CD14-positive monocyte (primary cell): ENCODE results near the gene PHLPP1. TPM values are rescaled to one million over a fixed set of nuclear protein-coding genes. Genes with fewer than 3 reads are reported as not detected.

Experiments used
- DNase-seq, 3 donors: peaks; one replicate each; pipeline ENCODE4 v3.0.0-alpha.2; 2011 to 2022
- H2AFZ ChIP-seq: 2 replicates; pipeline ENCODE4 v1.6.0; 2012; ENCODE audit warnings: mild to moderate bottlenecking, low read depth, low read length, inconsistent platforms; ENCODE audit not compliant: insufficient read depth, poor library complexity, severe bottlenecking
- H3K27ac ChIP-seq, 2 donors: 1 replicate in 1 of 2; 2 replicates in 1 of 2; pipeline ENCODE4 v1.5.1; 2012 to 2013; ENCODE audit warnings: low read length in 2 of 2, control low read depth in 1 of 2, inconsistent platforms in 1 of 2, low read depth in 1 of 2, mild to moderate bottlenecking in 1 of 2
- H3K27me3 ChIP-seq, 2 donors: one replicate each; pipeline versions ENCODE4 v1.6.0 to v1.6.1; 2011 to 2013; ENCODE audit warnings: low read length in 2 of 2; ENCODE audit not compliant: control insufficient read depth in 2 of 2, insufficient read depth in 2 of 2
- H3K36me3 ChIP-seq, 2 donors: replicated peaks in 1 of 2; 1 replicate in 1 of 2; 2 replicates in 1 of 2; pipeline versions ENCODE4 v1.5.1 to v1.6.1; 2012 to 2013; ENCODE audit warnings: low read length in 2 of 2, control low read depth in 1 of 2, inconsistent platforms in 1 of 2, mild to moderate bottlenecking in 1 of 2; ENCODE audit not compliant: insufficient read depth in 2 of 2, control insufficient read depth in 1 of 2
- H3K4me1 ChIP-seq, 2 donors: 1 replicate in 1 of 2; 2 replicates in 1 of 2; pipeline versions ENCODE4 v1.5.1 to v1.6.1; 2012 to 2013; ENCODE audit warnings: low read length in 2 of 2, control low read depth in 1 of 2, inconsistent platforms in 1 of 2, mild to moderate bottlenecking in 1 of 2, moderate library complexity in 1 of 2; ENCODE audit not compliant: insufficient read depth in 2 of 2, control insufficient read depth in 1 of 2
- H3K4me2 ChIP-seq: replicated peaks from 2 replicates; pipeline ENCODE3; 2012; ENCODE audit warnings: low read length, moderate library complexity, mild to moderate bottlenecking; ENCODE audit not compliant: poor library complexity, severe bottlenecking; ENCODE audit errors: extremely low read depth
- H3K4me3 ChIP-seq, 3 experiments: fragments of 200-600 bp in 1 of 3; sonication (generic) in 1 of 3; replicated peaks in 1 of 3; 1 replicate in 2 of 3; 2 replicates in 1 of 3; pipeline ENCODE4 v1.5.1; 2011 to 2013; ENCODE audit warnings: low read length in 3 of 3, mild to moderate bottlenecking in 3 of 3, control low read depth in 2 of 3, low read depth in 2 of 3, inconsistent platforms in 1 of 3, moderate library complexity in 1 of 3
- H3K79me2 ChIP-seq: 2 replicates; pipeline ENCODE4 v1.6.0; 2012; ENCODE audit warnings: mild to moderate bottlenecking, control low read depth, inconsistent platforms, low read length, moderate library complexity; ENCODE audit not compliant: insufficient read depth
- H3K9ac ChIP-seq: 2 replicates; pipeline ENCODE4 v1.6.0; 2017; ENCODE audit warnings: low read length, mild to moderate bottlenecking; ENCODE audit not compliant: insufficient read depth, poor library complexity, severe bottlenecking
- H3K9me3 ChIP-seq, 2 donors: replicated peaks in 1 of 2; 1 replicate in 1 of 2; 2 replicates in 1 of 2; pipeline versions ENCODE4 v1.5.1 to v1.6.1; 2012 to 2013; ENCODE audit warnings: low read length in 2 of 2, control low read depth in 1 of 2; ENCODE audit not compliant: control insufficient read depth in 1 of 2, insufficient read depth in 1 of 2
- H4K20me1 ChIP-seq: 2 replicates; pipeline ENCODE4 v1.6.0; 2012; ENCODE audit warnings: mild to moderate bottlenecking, low read length, control low read depth, moderate library complexity; ENCODE audit not compliant: insufficient read depth
- H3K27ac Mint-ChIP-seq, 7 donors: one replicate each; pipeline ENCODE4 v1.8.0; 2020; ENCODE audit warnings: mild to moderate bottlenecking in 7 of 7, mixed read lengths in 7 of 7, moderate library complexity in 6 of 7, inconsistent platforms in 2 of 7
- H3K27me3 Mint-ChIP-seq, 3 donors: one replicate each; pipeline ENCODE4 v1.8.0; 2021 to 2022; ENCODE audit warnings: low read depth in 3 of 3, mild to moderate bottlenecking in 3 of 3, mixed read lengths in 3 of 3, moderate library complexity in 3 of 3, inconsistent platforms in 1 of 3
- H3K36me3 Mint-ChIP-seq, 2 donors: one replicate each; pipeline ENCODE4 v1.8.0; 2020; ENCODE audit warnings: mixed read lengths in 2 of 2, inconsistent platforms in 1 of 2, mild to moderate bottlenecking in 1 of 2
- H3K4me1 Mint-ChIP-seq: one replicate; pipeline ENCODE4 v1.8.0; 2020; ENCODE audit warnings: mild to moderate bottlenecking, mixed read lengths
- H3K4me3 Mint-ChIP-seq, 2 donors: one replicate each; pipeline ENCODE4 v1.8.0; 2020; ENCODE audit warnings: mild to moderate bottlenecking in 2 of 2, mixed read lengths in 2 of 2, moderate library complexity in 1 of 2
- H3K9me3 Mint-ChIP-seq, 7 donors: one replicate each; pipeline ENCODE4 v1.8.0; 2020 to 2022; ENCODE audit warnings: mixed read lengths in 7 of 7, mild to moderate bottlenecking in 6 of 7, moderate library complexity in 6 of 7, inconsistent platforms in 2 of 7
- CTCF ChIP-seq: fragments of 200-600 bp; IDR thresholded peaks from one replicate; pipeline ENCODE4 v1.8.0; 2022; ENCODE audit warnings: antibody characterized with exemption, mild to moderate bottlenecking
- WGBS: methylation state at CpG from one replicate; pipeline ENCODE4 v1.1.5; 2013; ENCODE audit warnings: missing lambda C conversion rate; ENCODE audit not compliant: insufficient coverage; 5-methylcytosine and 5-hydroxymethylcytosine counted together
- intact Hi-C, 2 donors: fragments of 100-400 bp; cut with micrococcal nuclease; formaldehyde crosslinking; loops; one replicate each; pipeline versions ENCODE4 v1.15.0 to v1.15.1; 2023
- polyA plus RNA-seq, 3 donors: library from polyadenylated mRNA; depleted of rRNA in 1 of 3; unstranded in 2 of 3; stranded (reverse) in 1 of 3; fragments of 300-500 nt in 2 of 3; fragments of >200 nt in 1 of 3; fragmentation: Illumina TruSeq in 2 of 3; gene quantifications; 1 replicate in 2 of 3; 2 replicates in 1 of 3; pipeline ENCODE4 v1.2.3, GENCODE V29; 2012 to 2021

PHLPP1 gene
- polyA plus RNA-seq, 3 donors, result 0.04 to 2.0 (median 0.55) TPM

- Histone ChIP-seq H4K20me1 (no peaks in the 10 kb centered on the region), H3K4me1 (peaks cover 11 to 40% of the 10 kb centered on the region in 2 donors), H3K79me2 (peaks cover 73% of the 10 kb centered on the region), H3K4me2 (no peak overlapping the region), H3K36me3 (no peaks in the 10 kb centered on the region), H3K27me3 (no peaks in the 10 kb centered on the region), H3K4me3 (no peak overlapping the region), H3K9me3 (no peaks in the 10 kb centered on the region), H3K27ac (no peak overlapping the region), H2AFZ (no peak overlapping the region), H3K9ac (no peak overlapping the region)
- no peak overlapping the region for H3K27ac Mint-ChIP-seq
- intact Hi-C loops, result no loop called here
- no peaks in the 10 kb centered on the region for H3K9me3 Mint-ChIP-seq
- H3K27me3 Mint-ChIP-seq, result peaks cover 0 to 5% (median 0%) of the 10 kb centered on the region in 3 donors
- no peaks in the 10 kb centered on the region for H3K36me3 Mint-ChIP-seq
- no CpG with 5 or more reads among the region's 12 CpGs for whole genome bisulfite sequencing
- H3K4me1 Mint-ChIP-seq, result peaks cover 43% of the 10 kb centered on the region
- no peak for TF ChIP-seq CTCF
- no peak for DNase-seq
- no peak overlapping the region for H3K4me3 Mint-ChIP-seq
These were observed 5.6 kb downstream of the PHLPP1 start for GRCh38 chr18:62720766-62721613.

GRCh38 chr18:62721839-62722795 lies 6.8 kb downstream of the PHLPP1 start:
- H3K27me3 ChIP-seq, result no peaks in the 10 kb centered on the region
- Mint-ChIP-seq H3K36me3 (no peaks in the 10 kb centered on the region), H3K27ac (no peak overlapping the region), H3K27me3 (peaks cover 0 to 5% (median 0%) of the 10 kb centered on the region in 3 donors), H3K4me1 (peaks cover 41% of the 10 kb centered on the region), H3K9me3 (no peaks in the 10 kb centered on the region), H3K4me3 (no peak overlapping the region)
- TF ChIP-seq CTCF, result no peak
- H4K20me1 ChIP-seq, result no peaks in the 10 kb centered on the region
- no peak overlapping the region for H3K27ac ChIP-seq
- no peak overlapping the region for H3K4me2 ChIP-seq
- intact Hi-C loops, result no loop called here
- H3K79me2 ChIP-seq, result peaks cover 68% of the 10 kb centered on the region
- H3K36me3 ChIP-seq, result no peaks in the 10 kb centered on the region
- H3K4me1 ChIP-seq, result peaks cover 9 to 36% of the 10 kb centered on the region in 2 donors
- H3K9me3 ChIP-seq, result no peaks in the 10 kb centered on the region
- DNase-seq, result no peak
- H2AFZ ChIP-seq, result no peak overlapping the region
- no peak overlapping the region for H3K9ac ChIP-seq
- WGBS, result no CpG with 5 or more reads among the region's 8 CpGs
- H3K4me3 ChIP-seq, result no peak overlapping the region
